ENCODE results near the gene NDUFA11.
"Not testable (repeated sequence)": the region's sequence is repeated elsewhere in the genome, so short reads cannot be mapped to it uniquely, and the experiment has no call there.

Gene NDUFA11

DNA sequence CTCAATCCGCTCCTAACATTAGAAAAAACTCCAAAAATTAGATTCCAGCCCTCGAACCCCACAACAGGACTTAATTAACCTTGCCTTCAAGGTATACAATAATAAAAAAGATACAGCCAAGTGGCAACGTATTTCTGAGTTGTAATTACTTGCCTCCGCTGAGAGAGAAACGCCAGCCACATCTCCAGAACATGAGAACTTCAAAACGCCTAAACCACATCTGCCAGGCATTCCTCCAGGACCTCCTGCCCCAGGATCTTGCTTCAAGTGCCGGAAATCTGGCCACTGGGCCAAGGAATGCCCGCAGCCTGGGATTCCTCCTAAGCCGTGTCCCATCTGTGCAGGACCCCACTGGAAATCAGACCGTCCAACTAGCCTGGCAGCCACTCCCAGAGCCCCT is 49.5 kb downstream of the NDUFA11 start:
- DNase-seq: not testable (repeated sequence)

DNA sequence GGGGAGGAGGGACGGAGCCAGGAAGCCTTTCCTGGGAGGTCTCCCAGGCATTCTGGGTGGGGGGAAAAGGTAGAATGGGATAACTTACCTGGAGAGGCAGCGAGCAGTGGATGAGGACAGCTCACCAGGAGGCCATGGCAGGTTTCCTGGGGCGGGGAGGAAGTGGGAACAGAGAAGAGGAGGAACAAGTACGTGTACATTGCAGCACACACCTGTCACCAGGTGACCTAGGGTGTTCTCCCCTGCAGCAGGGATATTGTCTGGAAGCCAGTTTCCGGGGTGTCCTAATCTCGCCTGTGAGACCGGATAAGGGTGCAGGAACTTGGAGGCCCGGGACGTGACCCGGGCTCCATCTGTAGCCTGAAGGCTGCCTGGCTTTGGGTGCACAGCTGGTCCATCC is 52.3 kb downstream of the NDUFA11 start, which contains the start of gene FUT3:
Gene FUT3 (minus strand): TSS at position 148 of the 400 bp plus-strand sequence.
- DNase-seq: no peak

GRCh38 chr19:5850743-5851293 is 52.8 kb downstream of the NDUFA11 start:
- DNase-seq: no peak

GRCh38 chr19:5850189-5850588 is 53.4 kb downstream of the NDUFA11 start:
- DNase-seq: no peak

DNA sequence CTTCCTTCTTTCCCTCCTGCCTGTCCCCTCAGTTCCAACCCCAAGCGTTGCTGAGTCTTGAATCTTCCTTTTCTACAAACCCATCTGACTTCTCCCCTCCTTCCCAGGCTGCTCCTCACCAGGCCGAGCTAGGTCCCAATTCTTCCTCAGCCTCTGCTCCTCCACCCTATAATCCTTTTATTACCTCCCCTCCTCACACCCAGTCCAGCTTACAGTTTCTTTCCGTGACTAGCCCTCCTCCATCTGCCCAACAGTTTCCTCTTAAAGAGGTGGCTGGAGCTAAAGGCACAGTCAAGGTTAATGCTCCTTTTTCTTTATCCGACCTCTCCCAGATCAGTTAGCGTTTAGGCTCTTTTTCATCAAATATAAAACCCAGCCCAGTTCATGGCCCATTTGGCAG is 55.0 kb downstream of the NDUFA11 start:
- DNase-seq: not testable (repeated sequence)

- DNase-seq: not testable (repeated sequence)
These were observed 55.7 kb downstream of the NDUFA11 start for GRCh38 chr19:5847846-5848245.
